ENCODE measurements around the gene FAM118B.

- TF ChIP-seq POLR2AphosphoS5 (IDR thresholded peaks at IDR 0.05; ENCODE audit: low read depth, low read length) = no peak
- no peak for TF ChIP-seq TCF7L2 (IDR thresholded peaks at IDR 0.05; ENCODE audit: low read depth, low read length)
- no peak for TF ChIP-seq CTCF (IDR thresholded peaks at IDR 0.05)
- TF ChIP-seq REST (IDR thresholded peaks at IDR 0.05; ENCODE audit: insufficient read depth in 1 of 2, low read depth in 2 of 2, low read length in 1 of 2) = no peak
- no peak for TF ChIP-seq SIN3A (IDR thresholded peaks at IDR 0.05; ENCODE audit: borderline replicate concordance, insufficient read depth, low read depth, low read length)
Measured at GRCh38 chr11:126231725-126232459, 20.3 kb downstream of the FAM118B start.

All from Panc1 (cell line).